Fibroblast of lung (primary cell): ENCODE data around the gene CORO1A. TPM values are rescaled to one million over a fixed set of nuclear protein-coding genes. Genes with fewer than 3 reads are reported as not detected.
A peak's percentile ranks its signal among the peaks of the same experiment; 100 is the strongest.
"Not testable (repeated sequence)": the region's sequence is repeated elsewhere in the genome, so short reads cannot be mapped to it uniquely, and the experiment has no call there.

ENCODE experiments used
- DNase-seq, 2 donors: peaks; one replicate each; pipeline versions ENCODE4 v3.0.0 to v3.0.0-alpha.2; 2010; ENCODE audit warnings: low read depth in 2 of 2
- H2AFZ ChIP-seq: 2 replicates; pipeline ENCODE4 v1.5.1; 2012; ENCODE audit warnings: low read length, control low read depth, inconsistent platforms
- H3K27ac ChIP-seq: 2 replicates; pipeline ENCODE4 v1.5.1; 2011; ENCODE audit warnings: low read length, control low read depth; ENCODE audit not compliant: insufficient read depth
- H3K27me3 ChIP-seq: 2 replicates; pipeline ENCODE4 v1.5.1; 2011; ENCODE audit warnings: mild to moderate bottlenecking, low read length; ENCODE audit not compliant: control insufficient read depth, insufficient read depth
- H3K36me3 ChIP-seq: 2 replicates; pipeline ENCODE4 v1.5.1; 2011; ENCODE audit warnings: low read length; ENCODE audit not compliant: control insufficient read depth, insufficient read depth
- H3K4me1 ChIP-seq: 2 replicates; pipeline ENCODE4 v1.5.1; 2011; ENCODE audit warnings: low read length; ENCODE audit not compliant: control insufficient read depth, insufficient read depth; ENCODE audit errors: extremely low read depth
- H3K4me2 ChIP-seq: 2 replicates; pipeline ENCODE4 v1.5.1; 2011; ENCODE audit warnings: low read length, control low read depth; ENCODE audit not compliant: insufficient read depth; ENCODE audit errors: extremely low read depth
- H3K4me3 ChIP-seq, 4 experiments: fragments of 200-600 bp in 1 of 4; sonication (generic) in 1 of 4; replicated peaks in 1 of 4; 2 replicates each; pipeline ENCODE4 v1.5.1; 2011 to 2016; ENCODE audit warnings: low read length in 4 of 4, low read depth in 3 of 4, mild to moderate bottlenecking in 3 of 4, control low read depth in 2 of 4, inconsistent platforms in 1 of 4, mixed read lengths in 1 of 4; ENCODE audit not compliant: insufficient read depth in 1 of 4; ENCODE audit errors: control extremely low read depth in 1 of 4
- H3K79me2 ChIP-seq: 2 replicates; pipeline ENCODE4 v1.5.1; 2012; ENCODE audit warnings: mild to moderate bottlenecking, low read length, inconsistent platforms; ENCODE audit not compliant: control insufficient read depth, insufficient read depth
- H3K9ac ChIP-seq: 2 replicates; pipeline ENCODE4 v1.5.1; 2011; ENCODE audit warnings: mild to moderate bottlenecking, low read length, control low read depth; ENCODE audit not compliant: insufficient read depth
- H3K9me3 ChIP-seq: 2 replicates; pipeline ENCODE4 v1.5.1; 2012; ENCODE audit warnings: low read depth, low read length; ENCODE audit not compliant: control insufficient read depth, insufficient read depth
- H4K20me1 ChIP-seq: 2 replicates; pipeline ENCODE4 v1.5.1; 2011; ENCODE audit warnings: low read length; ENCODE audit not compliant: control insufficient read depth, insufficient read depth; ENCODE audit errors: extremely low read depth
- polyA plus RNA-seq, 2 donors: library from polyadenylated mRNA; depleted of rRNA in 1 of 2; stranded (reverse) in 1 of 2; unstranded in 1 of 2; fragments of >200 nt; gene quantifications; 2 replicates each; pipeline ENCODE4 v1.2.1, GENCODE V29; 2011 to 2012; ENCODE audit warnings: missing spikeins in 1 of 2
- total RNA-seq: library from RNA; depleted of rRNA; stranded (reverse); fragments of >200 nt; gene quantifications from 2 replicates; pipeline ENCODE4 v1.2.1, GENCODE V29; 2014

Gene CORO1A
- total and polyA plus RNA-seq, 2 donors (not counting 1 experiment from before 2014, with no cell fraction given): 0.17 to 0.85 TPM

GRCh38 chr16:30193615-30194014 is 10.2 kb downstream of the CORO1A start, which contains the start of the genes BOLA2B and SLX1A:
TSS of gene BOLA2B (minus strand) at chr16:30193666. CDS start at chr16:30193595, 71 bp downstream.
TSS of gene SLX1A (plus strand) at chr16:30193875. CDS start at chr16:30194085, 210 bp downstream.
- Histone ChIP-seq H3K4me3 (peak within 1 kb of the TSS in 3 of 4 experiments; percentile 44 to 53 (median 46)), H3K4me2 (peak within 1 kb of the TSS; percentile 71)
- H3K9me3 ChIP-seq, H3K27ac ChIP-seq, H4K20me1 ChIP-seq, DNase-seq, H3K27me3 ChIP-seq, H3K9ac ChIP-seq, H2AFZ ChIP-seq, H3K79me2 ChIP-seq, H3K36me3 ChIP-seq, H3K4me1 ChIP-seq: not testable (repeated sequence)

DNA sequence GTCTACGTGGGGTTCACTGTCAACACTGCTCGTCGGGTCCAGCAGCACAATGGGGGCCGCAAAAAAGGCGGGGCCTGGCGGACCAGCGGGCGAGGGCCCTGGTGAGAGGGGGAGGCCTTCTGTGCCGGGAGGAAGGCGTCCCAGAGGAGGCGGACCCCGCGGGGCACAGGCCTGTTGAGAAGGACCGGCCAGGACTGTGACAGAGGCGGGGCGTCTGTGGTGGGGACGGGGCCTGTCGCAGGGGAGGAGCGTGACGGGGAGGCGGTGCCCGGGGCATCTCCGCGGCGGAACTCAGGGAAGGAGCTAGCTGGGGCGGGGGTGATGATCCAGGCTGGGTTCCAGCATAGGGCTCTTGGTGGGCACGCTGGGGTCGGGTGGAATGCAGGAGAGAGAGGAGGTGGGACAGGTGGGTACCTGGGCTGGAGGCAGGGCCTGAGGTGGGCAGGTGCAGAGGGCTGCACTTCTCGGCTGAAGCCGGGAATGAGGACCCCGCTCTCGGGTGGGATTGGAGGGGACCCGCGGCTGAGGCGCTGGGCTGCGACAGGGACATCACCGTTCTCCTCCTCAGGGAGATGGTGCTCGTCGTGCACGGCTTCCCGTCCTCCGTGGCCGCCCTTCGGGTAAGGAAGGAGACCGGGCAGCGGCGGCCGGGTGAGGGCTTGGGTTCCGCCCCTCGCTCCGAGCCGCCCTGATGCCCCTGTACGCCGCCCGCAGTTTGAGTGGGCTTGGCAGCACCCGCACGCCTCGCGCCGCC is 10.9 kb downstream of the CORO1A start:
- not testable (repeated sequence) for H3K4me1 ChIP-seq, H4K20me1 ChIP-seq, H3K27me3 ChIP-seq, H3K79me2 ChIP-seq, DNase-seq, H2AFZ ChIP-seq, H3K9me3 ChIP-seq, H3K27ac ChIP-seq, H3K36me3 ChIP-seq, H3K9ac ChIP-seq
- Histone ChIP-seq H3K4me2 (peak overlapping the region; percentile 71), H3K4me3 (peak overlapping the region in 3 of 4 experiments; percentile 44 to 53 (median 46))

- not testable (repeated sequence) for H3K9ac ChIP-seq, DNase-seq, H3K4me3 ChIP-seq, H3K27me3 ChIP-seq, H3K9me3 ChIP-seq, H3K79me2 ChIP-seq, H3K27ac ChIP-seq, H4K20me1 ChIP-seq, H3K36me3 ChIP-seq, H3K4me2 ChIP-seq, H3K4me1 ChIP-seq, H2AFZ ChIP-seq
These were observed 13.6 kb downstream of the CORO1A start for GRCh38 chr16:30197001-30197400.

- not testable (repeated sequence) for DNase-seq, H3K79me2 ChIP-seq, H3K27me3 ChIP-seq, H3K9ac ChIP-seq, H3K36me3 ChIP-seq, H3K9me3 ChIP-seq, H2AFZ ChIP-seq, H4K20me1 ChIP-seq, H3K4me3 ChIP-seq, H3K4me2 ChIP-seq, H3K4me1 ChIP-seq, H3K27ac ChIP-seq
These were observed 15.6 kb downstream of the CORO1A start, which contains the start of gene SULT1A3 for GRCh38 chr16:30199049-30199448. TSS of gene SULT1A3 (plus strand) at chr16:30199255. CDS start at chr16:30200729, 1,474 bp downstream.

- not testable (repeated sequence) for H3K27me3 ChIP-seq, DNase-seq, H3K9me3 ChIP-seq, H3K9ac ChIP-seq, H3K4me3 ChIP-seq, H3K79me2 ChIP-seq, H2AFZ ChIP-seq, H4K20me1 ChIP-seq, H3K27ac ChIP-seq, H3K36me3 ChIP-seq, H3K4me2 ChIP-seq, H3K4me1 ChIP-seq
These were observed 16.4 kb downstream of the CORO1A start for GRCh38 chr16:30199608-30200343.

GRCh38 chr16:30205541-30206236 is 22.3 kb downstream of the CORO1A start:
- not testable (repeated sequence) for H3K36me3 ChIP-seq, H4K20me1 ChIP-seq, DNase-seq, H3K9me3 ChIP-seq, H3K27me3 ChIP-seq, H2AFZ ChIP-seq, H3K27ac ChIP-seq, H3K79me2 ChIP-seq, H3K4me1 ChIP-seq, H3K9ac ChIP-seq
- H3K4me3 ChIP-seq: peak overlapping the region in 3 of 4 experiments; percentile 21 to 55 (median 39)
- H3K4me2 ChIP-seq: peak overlapping the region; percentile 64
